ENCODE data around the gene CIAO1. TPM values are rescaled to one million over a fixed set of nuclear protein-coding genes. Genes with fewer than 3 reads are reported as not detected.

The CIAO1 gene
- total and polyA plus RNA-seq, 2 of the 13 experiments (the other 11 are each of a cell fraction or from before 2014, with no cell fraction given), result 99.3 to 120 TPM

GRCh38 chr2:96260387-96261260, 5.4 kb upstream of the CIAO1 start (continued):
- TF ChIP-seq BORCS8-MEF2B (CRISPR knock-in tag; IDR thresholded peaks at IDR 0.05), result peak; percentile 47
- peak; percentile 91; the same call in 2 of the 3 replicates for TF ChIP-seq MXI1 (IDR thresholded peaks at IDR 0.05; ENCODE audit: borderline replicate concordance, low read depth, low read length)
- 0 out of 2 replicates have a peak, but pooled peaks have one; percentile 11 for TF ChIP-seq MYNN (CRISPR knock-in tag; IDR thresholded peaks at IDR 0.05; ENCODE audit: low read depth)
- no peak for TF ChIP-seq IRF9 (CRISPR knock-in tag; IDR thresholded peaks at IDR 0.05; ENCODE audit: borderline replicate concordance)
- TF ChIP-seq TARDBP (CRISPR knock-in tag; IDR thresholded peaks at IDR 0.05), result peak; percentile 85
- TF ChIP-seq HIC2 (CRISPR knock-in tag; IDR thresholded peaks at IDR 0.05; ENCODE audit: low read depth), result peak; percentile 85; the same call in 1 of the 2 replicates
- TF ChIP-seq KLF15 (CRISPR knock-in tag; IDR thresholded peaks at IDR 0.05; ENCODE audit: borderline replicate concordance), result no peak
- TF ChIP-seq ZNF232 (CRISPR knock-in tag; IDR thresholded peaks at IDR 0.05; ENCODE audit: borderline replicate concordance), result no peak
- TF ChIP-seq ZNF18 (CRISPR knock-in tag; IDR thresholded peaks at IDR 0.05; ENCODE audit: insufficient replicate concordance), result peak; percentile 71
- no peak for TF ChIP-seq ZNF646 (CRISPR knock-in tag; IDR thresholded peaks at IDR 0.05)
- TF ChIP-seq NFKB2 (CRISPR knock-in tag; IDR thresholded peaks at IDR 0.05; ENCODE audit: borderline replicate concordance), result no peak

Data from HepG2 (cell line).